Mucosa of descending colon (tissue), 3 donors: ENCODE results near the gene KAT7. TPM values are rescaled to one million over a fixed set of nuclear protein-coding genes. Genes with fewer than 3 reads are reported as not detected.

Source experiments
- ATAC-seq: fragments of 200-7000 bp; cut with Tn5 transposase; one replicate; pipeline ENCODE4 v1.9.1; 2020; ENCODE audit warnings: mild to moderate bottlenecking, moderate library complexity
- DNase-seq, 3 donors: peaks; one replicate each; pipeline ENCODE4 v3.0.0-alpha.2; 2020
- H3K36me3 ChIP-seq: fragments of 200-600 bp; one replicate; pipeline ENCODE4 v1.8.0; 2021; ENCODE audit warnings: low read depth, mild to moderate bottlenecking
- H3K4me1 ChIP-seq: fragments of 200-600 bp; one replicate; pipeline ENCODE4 v1.8.0; 2021; ENCODE audit warnings: low read depth, mild to moderate bottlenecking
- H3K4me3 ChIP-seq: fragments of 200-600 bp; one replicate; pipeline ENCODE4 v1.8.0; 2021; ENCODE audit warnings: mild to moderate bottlenecking
- H3K9me3 ChIP-seq: fragments of 200-600 bp; one replicate; pipeline ENCODE4 v1.8.0; 2021; ENCODE audit warnings: mild to moderate bottlenecking
- intact Hi-C, 2 donors: fragments of 100-400 bp; cut with DNase I in 1 of 2; cut with micrococcal nuclease in 1 of 2; formaldehyde crosslinking; loops; one replicate each; pipeline versions ENCODE4 v1.11.0 to v1.11.1; 2022; cut with DNase I, micrococcal nuclease
- total RNA-seq, 3 donors: library from RNA; stranded (reverse); fragmentation: NEBNext Ultra II Directional in 2 of 3; extraction: Animal tissue kit (Norgen Biotek cat#: 25700) in 2 of 3; gene quantifications; one replicate each; pipeline versions ENCODE4 v1.2.1 to v1.2.4, GENCODE V29; 2021 to 2023
- TF ChIP-seq, protein P1 (sequence below): fragments of 200-600 bp; IDR thresholded peaks from one replicate; pipeline ENCODE4 v1.8.0; 2022; ENCODE audit warnings: antibody characterized with exemption, mild to moderate bottlenecking
- donor health status: DM: no; HTN: no; CAD: no; lungs with moderate emphysema.
- donor health status: DM: no; HTN: no; CAD: no.
- donor health status: DM: no; HTN: yes; CAD: no.

KAT7 gene
- total RNA-seq, 3 donors from 2014 or later: 43.7 to 73.4 (median 59.7) TPM

GRCh38 chr17:49870298-49870697 is 81.8 kb downstream of the KAT7 start:
- intact Hi-C loops: no loop called here
- no peak for ATAC-seq
- TF ChIP-seq, protein P1, sequence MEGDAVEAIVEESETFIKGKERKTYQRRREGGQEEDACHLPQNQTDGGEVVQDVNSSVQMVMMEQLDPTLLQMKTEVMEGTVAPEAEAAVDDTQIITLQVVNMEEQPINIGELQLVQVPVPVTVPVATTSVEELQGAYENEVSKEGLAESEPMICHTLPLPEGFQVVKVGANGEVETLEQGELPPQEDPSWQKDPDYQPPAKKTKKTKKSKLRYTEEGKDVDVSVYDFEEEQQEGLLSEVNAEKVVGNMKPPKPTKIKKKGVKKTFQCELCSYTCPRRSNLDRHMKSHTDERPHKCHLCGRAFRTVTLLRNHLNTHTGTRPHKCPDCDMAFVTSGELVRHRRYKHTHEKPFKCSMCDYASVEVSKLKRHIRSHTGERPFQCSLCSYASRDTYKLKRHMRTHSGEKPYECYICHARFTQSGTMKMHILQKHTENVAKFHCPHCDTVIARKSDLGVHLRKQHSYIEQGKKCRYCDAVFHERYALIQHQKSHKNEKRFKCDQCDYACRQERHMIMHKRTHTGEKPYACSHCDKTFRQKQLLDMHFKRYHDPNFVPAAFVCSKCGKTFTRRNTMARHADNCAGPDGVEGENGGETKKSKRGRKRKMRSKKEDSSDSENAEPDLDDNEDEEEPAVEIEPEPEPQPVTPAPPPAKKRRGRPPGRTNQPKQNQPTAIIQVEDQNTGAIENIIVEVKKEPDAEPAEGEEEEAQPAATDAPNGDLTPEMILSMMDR: no peak

GRCh38 chr17:49871211-49871610 is 82.7 kb downstream of the KAT7 start:
- Histone ChIP-seq H3K4me1 (no peaks in the 10 kb centered on the region), H3K36me3 (no peaks in the 10 kb centered on the region), H3K9me3 (no peaks in the 10 kb centered on the region), H3K4me3 (no peak overlapping the region)
- ATAC-seq (no peak), DNase-seq (no peak)
- TF ChIP-seq, protein P1: no peak
- intact Hi-C loops: no loop called here

More at GRCh38 chr17:49870298-49870697, 81.8 kb downstream of the KAT7 start:
- DNase-seq: no peak
- Histone ChIP-seq H3K4me1 (no peaks in the 10 kb centered on the region), H3K4me3 (no peak overlapping the region), H3K9me3 (no peaks in the 10 kb centered on the region), H3K36me3 (no peaks in the 10 kb centered on the region)

GRCh38 chr17:49872754-49873377 is 84.4 kb downstream of the KAT7 start:
- H3K36me3 ChIP-seq: no peaks in the 10 kb centered on the region
- DNase-seq (no peak), ATAC-seq (no peak)
- no peaks in the 10 kb centered on the region for H3K9me3 ChIP-seq
- no peak overlapping the region for H3K4me3 ChIP-seq
- no peaks in the 10 kb centered on the region for H3K4me1 ChIP-seq
- intact Hi-C loops: no loop called here
- TF ChIP-seq, protein P1: no peak

DNA sequence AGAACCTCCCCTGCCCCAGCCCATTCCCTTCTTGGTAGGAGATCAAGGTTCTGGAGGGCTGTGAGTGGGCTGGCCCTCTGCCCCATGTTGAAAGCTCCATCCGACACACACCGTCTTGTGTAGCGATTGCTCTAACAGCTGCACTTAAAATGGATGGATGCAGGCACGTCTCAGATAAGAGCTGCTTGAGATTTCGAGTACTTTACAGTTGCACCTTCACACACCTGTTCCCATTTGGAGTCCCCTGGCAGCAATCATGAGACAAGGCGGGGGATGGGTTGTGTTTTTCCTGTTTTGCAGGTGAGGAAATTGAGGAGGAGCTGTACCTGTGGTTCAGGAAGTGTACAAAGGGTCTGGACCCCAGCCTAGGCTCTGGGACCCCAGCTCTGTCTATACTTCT is 85.0 kb downstream of the KAT7 start:
- no peak for DNase-seq
- ATAC-seq: no peak
- H3K9me3 ChIP-seq: no peaks in the 10 kb centered on the region
- TF ChIP-seq, protein P1: no peak
- no peaks in the 10 kb centered on the region for H3K4me1 ChIP-seq
- intact Hi-C loops: no loop called here
- H3K4me3 ChIP-seq: no peak overlapping the region
- no peaks in the 10 kb centered on the region for H3K36me3 ChIP-seq

DNA sequence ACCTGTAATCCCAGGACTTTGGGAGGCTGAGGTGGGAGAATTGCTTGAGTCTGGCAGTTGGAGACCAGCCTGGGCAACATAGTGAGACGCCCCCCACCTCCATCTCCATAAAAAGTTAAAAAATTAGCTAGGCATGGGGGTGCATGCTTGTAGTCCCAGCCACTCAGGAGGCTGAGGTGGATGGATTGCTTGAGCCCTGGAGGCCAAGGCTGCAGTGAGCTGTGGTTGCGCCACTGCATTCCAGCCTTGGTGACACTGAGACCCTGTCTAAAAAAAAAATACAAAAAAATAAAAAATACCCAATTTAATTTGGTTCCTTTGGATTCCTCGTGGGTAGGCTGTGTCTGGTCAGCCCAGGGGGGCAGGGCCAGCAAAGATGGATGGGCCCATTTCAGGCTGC is 85.4 kb downstream of the KAT7 start:
- DNase-seq: no peak
- intact Hi-C loops: no loop called here
- TF ChIP-seq, protein P1: no peak
- H3K4me3 ChIP-seq: no peak overlapping the region
- no peaks in the 10 kb centered on the region for H3K36me3 ChIP-seq
- no peak for ATAC-seq
- no peaks in the 10 kb centered on the region for H3K4me1 ChIP-seq
- no peaks in the 10 kb centered on the region for H3K9me3 ChIP-seq
